Right lobe of liver (tissue), 4 donors: ENCODE data around the gene PAK1.

ENCODE experiments used
- POLR2A ChIP-seq: fragments of 450-650 bp; IDR thresholded peaks from one replicate; pipeline ENCODE4 v1.6.1; 2017; ENCODE audit warnings: antibody characterized with exemption, mild to moderate bottlenecking
- TF ChIP-seq, protein P1 (sequence below), 4 donors: fragments of 200-600 bp in 3 of 4; fragments of 450-650 bp in 1 of 4; IDR thresholded peaks; one replicate each; pipeline versions ENCODE4 v1.5.1 to v1.8.0; 2016 to 2022; ENCODE audit warnings: antibody characterized with exemption in 4 of 4, mild to moderate bottlenecking in 2 of 4
- donor health status: DM: no; HTN: no; CAD: no.
- donor health status: DM: no; HTN: no; CAD: no.
- donor health status: DM: no; HTN: yes; CAD: no.

GRCh38 chr11:77402218-77402556 lies 71.7 kb downstream of the PAK1 start:
- TF ChIP-seq, protein P1, sequence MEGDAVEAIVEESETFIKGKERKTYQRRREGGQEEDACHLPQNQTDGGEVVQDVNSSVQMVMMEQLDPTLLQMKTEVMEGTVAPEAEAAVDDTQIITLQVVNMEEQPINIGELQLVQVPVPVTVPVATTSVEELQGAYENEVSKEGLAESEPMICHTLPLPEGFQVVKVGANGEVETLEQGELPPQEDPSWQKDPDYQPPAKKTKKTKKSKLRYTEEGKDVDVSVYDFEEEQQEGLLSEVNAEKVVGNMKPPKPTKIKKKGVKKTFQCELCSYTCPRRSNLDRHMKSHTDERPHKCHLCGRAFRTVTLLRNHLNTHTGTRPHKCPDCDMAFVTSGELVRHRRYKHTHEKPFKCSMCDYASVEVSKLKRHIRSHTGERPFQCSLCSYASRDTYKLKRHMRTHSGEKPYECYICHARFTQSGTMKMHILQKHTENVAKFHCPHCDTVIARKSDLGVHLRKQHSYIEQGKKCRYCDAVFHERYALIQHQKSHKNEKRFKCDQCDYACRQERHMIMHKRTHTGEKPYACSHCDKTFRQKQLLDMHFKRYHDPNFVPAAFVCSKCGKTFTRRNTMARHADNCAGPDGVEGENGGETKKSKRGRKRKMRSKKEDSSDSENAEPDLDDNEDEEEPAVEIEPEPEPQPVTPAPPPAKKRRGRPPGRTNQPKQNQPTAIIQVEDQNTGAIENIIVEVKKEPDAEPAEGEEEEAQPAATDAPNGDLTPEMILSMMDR (IDR thresholded peaks at IDR 0.05), result no peak
- TF ChIP-seq POLR2A, result no peak
